CD4-positive, alpha-beta T cell treated with Interleukin-2 at 100 ng/mL for 4 hours (primary cell): ENCODE data around the gene PGAM5.

Experiments used
- DNase-seq: peaks from one replicate; pipeline ENCODE4 v3.0.0-alpha.2; 2020; ENCODE audit warnings: low spot score

Gene PGAM5

GRCh38 chr12:132723015-132723763, 12.5 kb downstream of the PGAM5 start:
- DNase-seq: no peak

- no peak for DNase-seq
Measured at GRCh38 chr12:132723764-132724140, 13.1 kb downstream of the PGAM5 start.

DNA sequence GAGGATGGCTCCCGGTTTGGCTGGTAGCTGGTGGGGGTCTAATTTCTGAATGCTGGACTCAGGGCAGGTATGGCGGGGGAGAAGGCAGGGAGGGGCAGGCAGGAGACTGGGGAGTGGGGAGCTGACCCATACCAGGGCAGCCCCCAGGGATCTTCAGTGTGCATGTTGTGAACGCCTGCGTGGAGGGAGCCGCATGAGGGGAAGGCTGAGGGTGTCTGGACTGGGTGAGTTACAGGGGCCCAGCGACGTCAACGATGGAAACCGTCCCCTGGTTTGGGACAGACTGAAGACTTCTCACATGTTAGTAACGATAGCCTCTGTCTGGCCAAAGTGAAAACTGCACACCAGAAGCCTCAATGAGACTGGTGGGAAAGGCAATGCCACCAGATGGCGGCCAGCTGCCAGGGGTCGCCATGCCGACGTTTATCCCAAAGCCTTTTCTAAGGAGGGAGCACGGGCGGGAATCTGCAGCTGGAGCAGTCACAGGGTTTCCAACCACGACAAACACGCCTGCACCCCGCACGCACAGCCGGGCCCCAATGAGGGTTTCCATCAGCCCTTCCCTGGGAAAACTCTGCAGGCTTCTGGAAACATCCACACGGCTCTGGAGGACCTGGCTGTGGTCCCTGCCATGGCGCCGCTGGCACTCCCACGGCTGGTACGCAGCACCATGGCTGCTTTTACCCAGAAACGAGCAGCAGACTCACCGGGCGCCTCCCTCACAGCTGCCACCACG, 14.0 kb downstream of the PGAM5 start:
- no peak for DNase-seq

DNA sequence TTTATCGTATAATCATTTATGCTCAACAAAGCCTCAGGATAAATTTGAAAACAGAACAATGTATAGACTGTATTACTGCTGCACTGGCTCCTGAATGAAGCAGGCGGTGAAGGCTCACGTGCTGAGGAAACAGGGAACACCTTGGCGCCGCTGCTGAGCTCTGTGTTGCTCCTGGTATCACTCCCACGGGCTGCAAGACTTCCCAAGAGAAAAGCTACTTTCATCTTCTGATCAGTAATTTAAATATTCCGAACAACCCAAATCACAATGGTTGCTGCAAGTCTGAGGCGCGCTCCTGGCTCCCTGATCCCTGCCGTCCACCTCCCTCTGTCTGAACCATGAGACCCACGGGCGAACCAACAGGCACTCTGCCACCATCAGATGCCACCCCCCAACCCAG, 15.7 kb downstream of the PGAM5 start:
- DNase-seq: no peak

- no peak for DNase-seq
Measured at GRCh38 chr12:132727091-132727794, 16.6 kb downstream of the PGAM5 start.

DNA sequence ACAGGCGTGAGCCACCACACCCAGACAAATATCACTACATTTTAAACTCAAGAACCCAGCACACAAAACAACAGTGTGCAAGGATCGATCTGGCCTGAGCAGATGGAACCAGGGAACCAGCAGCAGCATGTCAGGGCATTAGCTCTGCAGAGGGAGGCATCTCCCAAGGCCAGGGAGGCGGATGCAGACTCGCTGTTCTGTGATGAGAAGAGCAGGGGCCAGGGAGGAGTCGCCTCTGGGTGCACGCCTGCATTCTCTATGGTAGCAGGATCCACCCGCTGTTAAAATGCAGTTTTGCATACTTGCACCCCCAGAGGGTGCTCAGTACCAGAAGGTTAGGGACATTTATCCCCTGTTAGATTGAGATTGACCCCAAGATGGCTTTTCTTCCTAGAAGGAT, 17.9 kb downstream of the PGAM5 start:
- DNase-seq: no peak

GRCh38 chr12:132729541-132730320, 19.1 kb downstream of the PGAM5 start:
- no peak for DNase-seq

DNA sequence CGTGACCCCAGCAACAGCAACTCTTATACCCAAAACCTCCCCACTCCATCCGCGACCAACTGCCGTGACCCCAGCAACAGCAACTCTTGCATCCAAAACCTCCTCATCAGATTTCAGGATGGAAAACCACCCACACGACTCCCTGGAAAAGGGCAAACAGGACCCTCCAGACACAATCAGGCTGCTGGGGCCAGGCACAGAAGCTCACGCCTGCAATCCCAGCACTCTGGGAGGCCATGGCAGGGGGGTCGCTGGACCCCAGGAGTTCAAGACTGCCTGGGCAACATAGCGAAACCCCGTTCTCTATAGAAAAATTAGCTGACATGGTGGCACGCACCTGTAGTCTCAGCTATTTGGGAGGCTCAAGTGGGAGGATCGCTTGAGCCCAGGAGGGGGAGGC, 19.7 kb downstream of the PGAM5 start:
- no peak for DNase-seq

DNA sequence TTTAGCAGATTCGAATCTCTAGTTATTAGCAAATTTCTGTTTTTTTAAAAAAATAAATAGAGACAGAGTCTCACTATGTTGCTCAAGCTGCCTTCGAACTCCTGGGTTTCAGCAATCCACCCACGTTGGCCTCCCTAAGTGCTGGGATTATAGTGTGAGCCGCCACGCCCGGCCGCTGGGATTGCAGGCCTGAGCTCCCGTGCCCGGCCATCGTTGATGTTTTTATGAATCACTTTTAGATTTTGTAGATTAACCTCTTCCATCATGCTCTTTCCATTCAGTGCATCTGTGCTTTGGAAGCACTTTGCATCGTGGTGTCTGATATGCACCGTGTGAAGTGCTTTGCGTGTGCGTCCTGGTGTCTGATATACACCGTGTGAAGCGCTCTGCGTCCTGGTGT, 20.9 kb downstream of the PGAM5 start:
- DNase-seq: no peak

- no peak for DNase-seq
Measured at GRCh38 chr12:132734206-132734605, 23.6 kb downstream of the PGAM5 start.

DNA sequence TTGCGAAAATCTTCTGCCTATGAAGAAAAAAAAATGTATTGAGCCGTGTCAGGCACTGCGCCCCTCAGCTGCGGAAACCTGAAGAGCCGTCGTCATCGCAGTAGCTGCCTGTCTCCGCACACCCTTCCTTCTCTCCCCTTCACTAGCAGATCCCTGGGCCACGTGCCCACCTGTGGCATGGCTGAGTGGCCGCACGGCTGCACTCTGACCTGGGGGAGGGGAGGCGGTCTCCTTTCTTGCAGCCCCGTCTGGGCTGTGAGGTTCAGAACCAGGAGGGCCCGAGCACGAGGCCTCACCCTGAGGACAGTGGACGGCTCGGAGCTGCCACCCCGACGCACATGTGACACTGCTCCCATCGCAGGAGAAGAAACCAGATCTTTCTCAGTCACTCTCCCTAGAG, 24.9 kb downstream of the PGAM5 start:
- no peak for DNase-seq

- no peak for DNase-seq
Measured at GRCh38 chr12:132736378-132736777, 25.7 kb downstream of the PGAM5 start.

DNA sequence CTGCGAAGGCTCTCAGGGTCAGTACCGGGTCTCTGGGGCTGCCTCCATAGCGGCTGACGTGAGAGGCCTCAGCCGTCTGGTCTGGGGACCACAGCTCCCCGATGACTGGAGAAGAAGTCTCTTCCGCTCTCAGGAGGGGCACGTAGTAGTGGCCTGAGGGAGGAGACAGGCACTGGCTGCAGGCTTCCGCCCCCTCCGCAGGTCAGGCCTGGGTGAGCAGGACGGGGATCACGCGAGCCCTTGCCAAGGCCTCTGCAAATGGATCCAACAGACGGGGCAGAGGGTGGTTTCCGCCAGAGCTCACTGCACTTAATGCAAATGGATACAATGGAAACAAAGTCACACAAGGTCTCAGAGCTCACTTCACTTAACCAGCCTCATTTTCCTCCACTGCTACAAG, 26.3 kb downstream of the PGAM5 start:
- DNase-seq: no peak

DNA sequence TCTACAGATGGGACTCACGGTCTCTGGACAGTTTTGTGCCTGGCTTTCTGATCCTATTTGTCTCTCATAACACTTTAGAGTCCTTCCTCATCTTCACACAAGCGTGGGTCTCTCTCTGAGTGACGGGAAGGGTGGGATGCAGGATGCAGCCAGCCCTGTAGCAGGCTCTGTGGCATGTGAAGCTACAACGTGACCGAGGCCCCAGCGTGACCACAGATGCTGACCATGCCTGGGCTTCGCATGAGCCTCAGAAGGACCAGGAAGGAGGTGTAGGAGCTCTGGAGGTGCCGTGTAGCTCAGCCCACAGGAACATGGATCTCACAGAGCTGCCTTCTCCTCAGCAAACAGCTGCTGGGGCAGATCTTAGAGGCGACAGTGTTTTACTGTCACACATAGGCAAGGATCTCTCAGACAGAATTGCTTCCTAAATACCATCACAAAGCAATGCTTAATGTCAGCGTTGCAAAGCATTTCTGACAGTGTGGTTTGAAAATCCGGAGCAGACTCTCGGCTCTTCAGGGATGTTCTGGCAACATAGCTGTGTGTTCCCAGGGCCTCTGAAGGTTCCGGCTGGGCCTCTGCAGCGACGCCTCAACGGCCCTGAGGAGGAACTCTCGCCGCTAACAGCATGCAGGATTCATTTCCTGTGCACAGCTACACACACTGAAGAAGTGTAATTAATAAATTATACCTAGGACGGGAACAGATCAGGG, 29.1 kb downstream of the PGAM5 start:
- no peak for DNase-seq

- DNase-seq: no peak
Measured at GRCh38 chr12:132740313-132740646, 29.6 kb downstream of the PGAM5 start.

DNA sequence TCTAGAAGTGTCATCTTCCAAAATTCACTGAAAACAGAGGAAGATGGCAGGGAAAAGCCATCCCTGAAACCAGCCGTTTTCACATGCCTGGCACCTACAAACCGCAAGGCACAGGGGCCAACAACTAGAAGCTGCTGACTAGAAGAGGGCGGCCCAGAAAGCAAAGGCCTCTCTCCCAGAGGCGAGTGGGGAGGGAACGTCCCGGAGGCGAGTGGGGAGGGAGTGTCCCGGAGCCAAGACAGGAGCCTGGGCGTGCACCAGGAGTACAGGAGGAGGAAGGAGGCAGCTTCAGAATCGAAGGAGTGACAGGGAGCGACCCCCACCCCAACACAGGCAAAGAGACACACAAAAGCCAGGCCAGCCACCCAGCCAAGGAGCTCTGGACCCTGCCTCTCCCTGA, 30.0 kb downstream of the PGAM5 start:
- no peak for DNase-seq

DNA sequence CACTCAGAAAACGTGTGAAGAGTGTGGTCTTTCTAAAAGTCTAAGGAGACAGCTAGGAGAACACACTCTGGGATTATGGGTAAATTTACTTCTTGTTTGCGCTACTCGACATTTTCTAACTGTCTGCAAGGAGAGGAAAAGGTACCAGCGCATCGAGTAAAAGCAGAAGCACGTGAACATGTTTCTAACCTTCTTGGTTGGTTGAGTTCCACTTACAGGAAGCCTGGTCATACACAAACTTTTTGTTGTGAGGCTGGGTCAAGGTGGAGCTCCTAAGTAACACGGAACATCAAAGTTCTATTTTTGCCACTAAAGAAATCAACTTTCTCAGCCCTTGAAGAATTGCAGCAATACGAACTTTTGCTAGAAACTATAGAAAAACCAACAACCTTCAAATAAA, 31.0 kb downstream of the PGAM5 start:
- DNase-seq: no peak

GRCh38 chr12:132743831-132744230, 33.2 kb downstream of the PGAM5 start:
- no peak for DNase-seq

DNA sequence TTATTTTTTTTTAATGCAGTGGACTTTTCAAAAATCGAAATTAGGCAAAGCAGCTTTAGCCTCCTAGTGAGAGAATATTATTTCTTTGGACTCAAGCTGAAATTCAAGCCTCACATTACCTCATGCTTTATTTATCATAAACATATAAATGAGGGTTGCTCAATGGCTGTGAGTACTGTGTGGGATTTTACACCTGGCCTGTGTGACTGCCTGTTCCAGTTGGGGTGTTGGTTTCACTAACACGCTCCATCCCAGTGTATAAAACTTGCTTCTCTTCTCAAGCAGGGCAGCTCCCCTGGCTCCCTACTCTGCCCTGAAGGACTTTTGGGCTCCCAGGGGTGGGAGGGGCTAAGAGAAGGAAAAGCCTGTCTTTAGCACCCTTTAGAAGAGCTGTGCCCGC, 36.0 kb downstream of the PGAM5 start:
- no peak for DNase-seq

- no peak for DNase-seq
Measured at GRCh38 chr12:132747395-132747794, 36.8 kb downstream of the PGAM5 start.

- no peak for DNase-seq
Measured at GRCh38 chr12:132747896-132748295, 37.3 kb downstream of the PGAM5 start.

DNA sequence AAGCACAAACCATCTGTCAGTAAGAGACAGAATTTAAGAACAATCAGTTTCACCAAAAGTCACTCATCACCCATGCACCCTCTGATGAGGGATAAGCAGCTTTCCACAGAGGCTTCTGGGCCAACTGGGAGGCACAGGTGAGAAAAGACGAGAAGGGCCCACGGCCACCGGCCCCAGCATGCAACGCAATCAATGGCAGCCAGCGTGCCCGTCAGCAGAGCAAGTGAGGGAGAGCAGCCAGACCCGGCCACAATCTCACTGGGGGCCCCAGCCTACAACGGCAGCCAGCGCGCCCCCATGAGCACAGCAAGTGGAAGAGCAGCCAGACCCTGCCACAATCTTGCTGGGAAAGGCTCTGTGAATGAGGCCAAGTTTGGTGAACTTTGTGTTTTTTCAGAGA, 37.7 kb downstream of the PGAM5 start:
- no peak for DNase-seq
